Amniotic epithelial cell (primary cell): ENCODE measurements around the gene NME9.
"Not testable (repeated sequence)": the region's sequence is repeated elsewhere in the genome, so short reads cannot be mapped to it uniquely, and the experiment has no call there.

Experiments
- DNase-seq: peaks from one replicate; pipeline ENCODE4 v3.0.0-alpha.2; 2010; ENCODE audit warnings: low read depth

The NME9 gene

GRCh38 chr3:138329127-138329983 lies at the start of gene NME9:
Gene NME9, minus strand, starts transcription at chr3:138329851. Its CDS starts 516 bp downstream, at chr3:138329335.
- peak; percentile 80 for DNase-seq

DNA sequence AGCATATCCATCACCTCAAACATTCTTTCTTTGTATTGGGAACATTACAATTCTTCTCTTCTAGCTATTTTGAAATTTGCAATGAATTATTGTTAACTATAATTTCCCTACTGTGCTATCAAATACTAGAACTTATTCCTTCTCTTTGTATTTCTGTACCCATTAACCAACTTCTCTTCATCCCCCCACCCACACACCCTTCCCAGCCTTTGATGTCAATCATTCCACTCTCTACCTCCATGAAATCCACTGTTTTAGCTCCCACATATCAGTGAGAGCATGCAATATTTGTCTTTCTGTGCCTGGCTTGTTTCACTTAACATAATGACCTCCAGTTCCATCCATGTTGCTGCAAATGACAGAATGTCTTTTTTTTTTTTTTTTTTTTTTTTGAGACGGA lies 49.3 kb upstream of the NME9 start:
- no peak for DNase-seq

- DNase-seq = no peak
These were observed 48.7 kb upstream of the NME9 start for GRCh38 chr3:138378331-138378730.

DNA sequence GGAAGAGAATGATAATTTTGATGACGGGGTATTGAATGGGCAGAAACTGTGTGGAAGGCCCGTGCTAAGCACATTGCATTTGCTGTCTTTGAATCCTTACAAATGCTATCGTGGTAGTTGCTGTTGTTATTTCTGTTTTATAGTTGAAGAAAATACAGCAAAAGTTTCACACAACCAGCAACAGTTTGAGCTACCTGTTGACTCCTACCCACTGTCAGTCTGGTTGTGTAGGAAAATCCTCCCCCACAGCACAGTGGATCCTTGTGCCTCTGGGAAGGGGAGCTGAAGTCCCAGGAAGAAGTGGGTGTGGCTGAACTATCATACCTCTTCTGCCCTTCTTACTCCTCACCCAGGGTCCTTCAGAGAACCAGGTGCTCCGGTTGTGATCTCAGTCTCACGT lies 48.2 kb upstream of the NME9 start:
- no peak for DNase-seq

- DNase-seq = not testable (repeated sequence)
These were observed 47.6 kb upstream of the NME9 start for GRCh38 chr3:138377212-138377611.

DNA sequence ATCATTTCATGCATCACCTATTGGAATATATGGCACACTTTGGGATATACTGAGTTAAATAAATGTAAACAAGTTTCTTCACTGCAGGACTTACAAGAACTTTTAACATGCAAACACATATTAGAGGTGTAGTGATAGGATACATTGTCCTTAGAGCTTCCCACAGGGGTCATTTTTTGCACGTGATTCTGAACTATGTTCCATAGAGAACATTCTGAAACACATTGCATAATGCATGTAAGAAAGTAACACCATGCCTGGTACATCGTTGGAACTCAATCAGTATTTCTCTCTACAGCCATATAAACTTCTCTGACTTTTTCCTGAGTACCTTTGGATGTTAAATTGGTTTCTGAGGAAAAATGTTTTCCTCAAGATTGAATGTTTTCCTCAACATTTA lies 47.0 kb upstream of the NME9 start:
- DNase-seq = no peak

GRCh38 chr3:138375447-138375846 lies 45.8 kb upstream of the NME9 start:
- peak; percentile 29 for DNase-seq

- DNase-seq = no peak
These were observed 45.0 kb upstream of the NME9 start for GRCh38 chr3:138374573-138375134.

GRCh38 chr3:138373736-138374094 lies 44.1 kb upstream of the NME9 start:
- DNase-seq = no peak

- no peak for DNase-seq
These were observed 43.6 kb upstream of the NME9 start for GRCh38 chr3:138373087-138373735.

DNA sequence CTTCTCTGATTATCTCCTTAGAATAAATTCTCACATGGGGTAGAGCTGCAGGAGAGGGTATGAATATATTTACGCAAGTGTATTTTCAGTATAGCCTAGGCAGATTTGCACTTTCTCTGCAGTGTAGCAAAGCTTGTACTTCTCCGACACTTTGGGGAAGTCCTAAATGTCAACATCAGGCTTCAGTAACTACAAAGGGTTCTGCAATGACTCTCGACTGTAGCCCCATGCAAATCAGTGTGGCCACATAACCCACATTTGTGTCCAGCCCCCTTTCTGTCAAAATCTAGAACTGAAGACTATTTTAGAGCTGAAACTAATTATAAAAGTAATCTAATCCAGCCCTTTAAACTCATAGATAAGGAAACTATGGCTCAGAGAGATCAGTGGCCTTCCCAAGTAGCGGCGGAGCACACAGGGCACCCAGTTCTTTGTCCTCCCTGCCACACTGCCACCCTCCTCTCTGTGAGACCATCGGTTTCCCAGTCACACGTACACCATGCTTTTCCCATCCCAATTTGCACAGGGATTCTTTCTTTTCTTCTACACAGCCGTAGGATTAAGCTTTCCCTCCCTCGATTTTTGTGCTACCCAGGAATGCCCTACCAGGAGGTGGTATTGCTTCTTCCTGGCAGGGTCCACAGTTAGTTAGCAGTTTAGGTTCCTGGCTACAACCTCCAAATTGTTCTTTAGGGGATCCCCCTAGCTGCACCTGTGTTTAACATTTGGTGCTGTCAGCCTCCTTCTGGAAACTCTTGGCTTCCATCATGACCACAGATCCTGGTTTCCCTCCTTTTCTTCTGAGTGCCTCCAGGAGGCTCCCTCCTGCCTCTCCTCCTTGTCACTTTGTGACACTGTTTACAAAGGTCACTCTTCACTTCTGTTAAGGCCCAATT lies 41.7 kb upstream of the NME9 start:
- DNase-seq = no peak

DNA sequence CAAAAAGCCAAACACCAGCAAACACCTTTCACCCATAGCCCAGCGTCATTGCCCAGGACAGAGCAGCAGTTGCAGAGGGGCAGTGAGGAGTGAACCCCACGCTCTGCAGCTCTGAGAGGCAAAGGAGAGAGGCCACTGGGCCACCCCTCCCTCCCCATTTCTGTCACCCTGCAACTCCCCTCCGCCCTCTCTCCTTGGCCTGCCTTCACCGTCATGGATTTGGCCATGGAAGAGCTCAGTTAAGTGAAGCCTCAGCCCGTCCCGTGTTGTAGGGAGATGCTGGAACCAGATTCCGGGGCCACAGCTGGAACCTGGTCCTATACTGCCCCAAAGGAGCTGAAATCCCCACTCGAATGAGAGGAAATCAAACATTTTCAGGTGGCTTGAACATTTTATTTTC lies 40.7 kb upstream of the NME9 start:
- no peak for DNase-seq

DNA sequence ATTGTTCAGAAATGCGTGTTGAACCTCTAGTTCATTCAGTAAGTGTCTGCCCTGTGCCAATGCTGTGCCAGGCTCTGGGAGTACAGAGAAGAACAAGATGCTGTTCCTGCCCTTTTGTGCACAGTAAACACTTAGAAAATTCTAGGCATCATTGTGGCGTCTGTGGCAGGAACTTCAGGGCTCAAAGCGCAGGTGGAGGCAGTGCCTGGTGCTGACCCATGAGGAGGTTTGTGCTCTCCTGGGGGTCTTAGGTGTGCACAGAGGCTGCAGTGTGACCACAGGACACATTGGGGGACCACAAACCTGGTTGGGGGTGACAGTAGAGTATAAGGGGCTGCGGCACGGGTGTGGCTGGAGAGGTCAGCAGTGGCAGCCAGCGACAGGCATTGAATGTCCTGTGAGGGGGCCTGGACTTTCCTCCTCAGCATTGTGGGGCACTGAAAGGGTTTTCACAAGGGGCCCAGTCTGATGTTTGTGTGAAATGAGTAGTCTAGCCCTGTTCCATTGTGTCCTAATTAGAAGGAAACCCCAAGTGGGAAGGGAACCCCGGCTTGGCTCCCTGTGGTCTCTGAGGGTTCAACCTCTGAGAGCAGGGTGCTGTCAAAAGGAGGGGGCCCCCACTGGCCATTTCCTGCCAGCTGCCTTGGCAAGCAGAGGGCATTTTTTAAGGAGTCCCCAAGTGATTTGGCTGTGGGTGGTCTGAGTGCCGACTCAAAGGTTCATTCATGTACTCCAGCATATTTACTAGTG lies 39.7 kb upstream of the NME9 start:
- no peak for DNase-seq

DNA sequence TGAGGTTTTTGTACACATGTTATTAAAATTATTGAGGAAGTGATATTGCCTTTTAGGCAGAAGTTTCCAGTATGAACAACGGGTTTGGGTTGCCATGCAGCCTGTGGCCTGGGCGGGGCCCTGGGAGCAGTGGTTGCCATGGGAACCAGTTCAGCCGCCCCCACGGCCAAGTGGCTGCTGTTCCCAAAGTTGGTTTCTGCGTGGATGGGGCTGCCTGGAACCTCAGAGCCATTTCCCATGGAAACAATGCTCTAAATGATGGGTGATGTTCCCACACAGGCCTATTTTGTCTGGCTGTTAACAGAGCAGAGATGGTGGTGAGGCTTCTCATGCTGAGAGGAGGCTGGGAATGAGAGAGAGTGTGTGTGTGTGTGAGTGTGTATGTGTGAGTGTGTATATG lies 38.3 kb upstream of the NME9 start:
- DNase-seq = no peak

- no peak for DNase-seq
These were observed 37.7 kb upstream of the NME9 start for GRCh38 chr3:138367326-138367850.

- no peak for DNase-seq
These were observed 36.5 kb upstream of the NME9 start for GRCh38 chr3:138366006-138366759.

GRCh38 chr3:138365253-138365555 lies 35.6 kb upstream of the NME9 start:
- no peak for DNase-seq

GRCh38 chr3:138364356-138365252 lies 35.0 kb upstream of the NME9 start:
- no peak for DNase-seq

GRCh38 chr3:138363322-138363721 lies 33.7 kb upstream of the NME9 start:
- no peak for DNase-seq

GRCh38 chr3:138362538-138362937 lies 32.9 kb upstream of the NME9 start:
- DNase-seq = peak; percentile 42
